ENCODE data around the gene SEMA3F. TPM values are rescaled to one million over a fixed set of nuclear protein-coding genes. Genes with fewer than 3 reads are reported as not detected.

SEMA3F gene
- total RNA-seq, 6 donors from 2014 or later = 4.2 to 76.0 (median 27.5) TPM

DNA sequence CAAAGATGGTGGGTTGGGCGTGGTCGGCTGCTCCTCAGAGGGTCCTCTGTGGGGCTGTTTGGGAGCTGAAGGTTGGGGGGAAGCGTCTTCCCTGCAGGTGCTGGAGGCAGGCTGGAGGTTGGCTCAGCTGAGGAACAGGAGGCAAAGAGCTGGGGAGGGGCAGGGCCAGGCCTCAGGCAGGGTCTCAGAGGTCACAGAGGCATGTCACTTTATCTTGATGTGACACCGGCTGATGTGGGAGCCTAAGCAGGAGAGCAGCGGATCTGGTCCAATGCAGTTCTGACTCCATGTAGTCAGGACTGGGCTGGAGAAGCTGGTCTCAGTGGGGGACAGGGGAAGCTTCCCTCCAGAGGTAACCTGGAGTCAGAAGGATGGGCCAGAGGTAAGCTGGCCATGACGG is 28.6 kb downstream of the SEMA3F start:
- H3K27ac ChIP-seq = no peak overlapping the region
- 84 to 91% methylated on average over 5 to 6 of the region's 6 CpGs for WGBS, 2 donors
- DNase-seq = no peak
- no peak for TF ChIP-seq POLR2A (IDR thresholded peaks at IDR 0.05)
- no peak for TF ChIP-seq EP300 (IDR thresholded peaks at IDR 0.05)
- TF ChIP-seq, protein P1, sequence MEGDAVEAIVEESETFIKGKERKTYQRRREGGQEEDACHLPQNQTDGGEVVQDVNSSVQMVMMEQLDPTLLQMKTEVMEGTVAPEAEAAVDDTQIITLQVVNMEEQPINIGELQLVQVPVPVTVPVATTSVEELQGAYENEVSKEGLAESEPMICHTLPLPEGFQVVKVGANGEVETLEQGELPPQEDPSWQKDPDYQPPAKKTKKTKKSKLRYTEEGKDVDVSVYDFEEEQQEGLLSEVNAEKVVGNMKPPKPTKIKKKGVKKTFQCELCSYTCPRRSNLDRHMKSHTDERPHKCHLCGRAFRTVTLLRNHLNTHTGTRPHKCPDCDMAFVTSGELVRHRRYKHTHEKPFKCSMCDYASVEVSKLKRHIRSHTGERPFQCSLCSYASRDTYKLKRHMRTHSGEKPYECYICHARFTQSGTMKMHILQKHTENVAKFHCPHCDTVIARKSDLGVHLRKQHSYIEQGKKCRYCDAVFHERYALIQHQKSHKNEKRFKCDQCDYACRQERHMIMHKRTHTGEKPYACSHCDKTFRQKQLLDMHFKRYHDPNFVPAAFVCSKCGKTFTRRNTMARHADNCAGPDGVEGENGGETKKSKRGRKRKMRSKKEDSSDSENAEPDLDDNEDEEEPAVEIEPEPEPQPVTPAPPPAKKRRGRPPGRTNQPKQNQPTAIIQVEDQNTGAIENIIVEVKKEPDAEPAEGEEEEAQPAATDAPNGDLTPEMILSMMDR (IDR thresholded peaks at IDR 0.05) = no peak
- H3K9me3 ChIP-seq = no peaks in the 10 kb centered on the region
- no peak for ATAC-seq (ENCODE audit: low FRiP score in 2 of 2)
- peaks cover 0 to under 1% (median 0%) of the 10 kb centered on the region in 4 donors for H3K4me1 ChIP-seq
- H3K36me3 ChIP-seq = peaks cover 0 to 76% (median 31%) of the 10 kb centered on the region in 4 donors
- no peaks in the 10 kb centered on the region for H3K27me3 ChIP-seq
- no peak overlapping the region for H3K4me3 ChIP-seq

DNA sequence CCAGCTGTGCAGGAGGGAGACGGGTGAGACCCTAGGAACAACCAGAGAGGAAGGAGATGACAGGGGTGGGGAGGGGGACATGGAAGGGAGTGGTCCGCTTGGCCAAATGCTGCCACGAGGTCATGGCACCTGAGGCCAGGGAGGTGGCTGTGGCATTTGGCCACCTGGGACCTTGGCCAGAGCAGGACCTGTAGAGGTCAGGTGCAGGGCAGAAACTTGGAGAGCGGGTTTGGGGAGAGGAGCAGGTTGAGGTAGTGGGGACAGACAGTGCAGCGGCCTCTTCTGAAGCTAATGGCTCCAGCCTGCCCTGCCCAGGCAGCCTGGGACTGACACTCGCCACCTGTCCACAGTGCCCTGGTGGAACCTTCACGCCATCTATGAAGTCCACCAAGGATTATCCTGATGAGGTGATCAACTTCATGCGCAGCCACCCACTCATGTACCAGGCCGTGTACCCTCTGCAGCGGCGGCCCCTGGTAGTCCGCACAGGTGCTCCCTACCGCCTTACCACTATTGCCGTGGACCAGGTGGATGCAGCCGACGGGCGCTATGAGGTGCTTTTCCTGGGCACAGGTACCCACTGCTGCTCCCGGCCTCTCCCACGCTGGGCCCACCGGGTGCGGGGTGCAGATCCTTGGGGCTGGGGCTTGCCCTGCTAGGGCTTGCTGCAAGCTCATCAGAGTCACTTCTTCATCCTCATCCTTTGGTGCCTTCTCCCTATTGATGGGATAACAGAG is 29.3 kb downstream of the SEMA3F start:
- H3K27ac ChIP-seq = no peak overlapping the region
- 93 to 95% methylated on average over 19 to 21 of the region's 21 CpGs for WGBS, 2 donors
- peak in 1 of 2 donors; percentile 68 for DNase-seq
- peaks cover 0 to 7% (median 0%) of the 10 kb centered on the region in 4 donors for H3K4me1 ChIP-seq
- ATAC-seq (ENCODE audit: low FRiP score in 2 of 2) = peak in 1 of 2 donors; percentile 2
- peaks cover 0 to 76% (median 31%) of the 10 kb centered on the region in 4 donors for H3K36me3 ChIP-seq
- TF ChIP-seq, protein P1 (IDR thresholded peaks at IDR 0.05) = no peak
- TF ChIP-seq POLR2AphosphoS5 (IDR thresholded peaks at IDR 0.05) (no peak), EP300 (IDR thresholded peaks at IDR 0.05) (no peak), POLR2A (IDR thresholded peaks at IDR 0.05) (no peak)
- H3K4me3 ChIP-seq = no peak overlapping the region
- H3K9me3 ChIP-seq = no peaks in the 10 kb centered on the region
- H3K27me3 ChIP-seq = no peaks in the 10 kb centered on the region

DNA sequence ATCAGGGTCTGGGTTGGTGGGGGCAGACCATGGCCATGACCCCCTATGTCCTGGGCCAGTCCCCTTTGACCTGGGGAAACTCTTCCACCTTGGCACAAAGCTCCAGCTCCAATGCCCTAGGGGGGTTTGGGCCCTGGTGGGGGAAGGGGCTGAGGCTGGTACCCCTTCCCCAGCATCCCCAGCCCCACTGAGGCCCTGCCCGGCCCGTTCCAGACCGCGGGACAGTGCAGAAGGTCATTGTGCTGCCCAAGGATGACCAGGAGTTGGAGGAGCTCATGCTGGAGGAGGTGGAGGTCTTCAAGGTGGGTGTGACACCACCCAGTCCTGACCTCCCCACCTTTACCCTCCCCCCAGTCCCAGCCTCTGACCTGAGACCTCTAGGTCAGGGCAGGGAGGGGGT is 30.1 kb downstream of the SEMA3F start:
- DNase-seq (no peak), ATAC-seq (ENCODE audit: low FRiP score in 2 of 2) (no peak)
- 93 to 100% methylated on average over 2 to 4 of the region's 4 CpGs for WGBS, 2 donors
- TF ChIP-seq, protein P1 (IDR thresholded peaks at IDR 0.05) = no peak
- TF ChIP-seq EP300 (IDR thresholded peaks at IDR 0.05) (no peak), POLR2A (IDR thresholded peaks at IDR 0.05) (no peak), POLR2AphosphoS5 (IDR thresholded peaks at IDR 0.05) (no peak)
- peaks cover 0 to 9% (median 0%) of the 10 kb centered on the region in 4 donors for H3K4me1 ChIP-seq
- H3K27ac ChIP-seq = no peak overlapping the region
- H3K9me3 ChIP-seq = no peaks in the 10 kb centered on the region
- no peak overlapping the region for H3K4me3 ChIP-seq
- no peaks in the 10 kb centered on the region for H3K27me3 ChIP-seq
- H3K36me3 ChIP-seq = peaks cover 0 to 75% (median 31%) of the 10 kb centered on the region in 4 donors

DNA sequence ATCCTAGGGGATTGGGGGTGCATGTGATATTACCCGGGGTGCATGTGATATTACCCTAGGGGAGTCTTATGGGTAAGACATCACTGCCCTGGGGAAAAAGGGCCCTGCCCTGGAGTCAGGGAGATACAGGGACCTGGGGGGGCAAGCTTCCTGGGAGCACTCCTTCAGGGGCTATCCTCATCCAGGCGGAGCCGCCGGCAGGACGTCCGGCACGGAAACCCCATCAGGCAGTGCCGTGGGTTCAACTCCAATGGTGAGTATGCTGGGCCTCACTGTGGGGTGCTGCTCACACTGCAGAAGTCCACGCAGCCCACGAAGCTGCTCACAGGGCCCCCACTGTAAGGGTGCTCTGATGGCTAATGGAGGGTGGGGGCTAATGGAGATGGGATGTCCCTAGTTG is 31.0 kb downstream of the SEMA3F start:
- DNase-seq (no peak), ATAC-seq (ENCODE audit: low FRiP score in 2 of 2) (no peak)
- Histone ChIP-seq H3K27ac (no peak overlapping the region), H3K9me3 (no peaks in the 10 kb centered on the region), H3K4me1 (peaks cover 0 to 9% (median 0%) of the 10 kb centered on the region in 4 donors), H3K36me3 (peaks cover 0 to 69% (median 31%) of the 10 kb centered on the region in 4 donors), H3K27me3 (no peaks in the 10 kb centered on the region), H3K4me3 (no peak overlapping the region)
- WGBS, 2 donors = 94 to 99% methylated on average over 9 to 10 of the region's 10 CpGs
- TF ChIP-seq POLR2A (IDR thresholded peaks at IDR 0.05) = no peak
- no peak for TF ChIP-seq EP300 (IDR thresholded peaks at IDR 0.05)
- TF ChIP-seq POLR2AphosphoS5 (IDR thresholded peaks at IDR 0.05) = no peak
- TF ChIP-seq, protein P1 (IDR thresholded peaks at IDR 0.05) = no peak

Data from upper lobe of left lung (tissue), 6 donors.